ENCODE results near the gene CHST8.
"Not testable (repeated sequence)": the region's sequence is repeated elsewhere in the genome, so short reads cannot be mapped to it uniquely, and the experiment has no call there.

The CHST8 gene

DNA sequence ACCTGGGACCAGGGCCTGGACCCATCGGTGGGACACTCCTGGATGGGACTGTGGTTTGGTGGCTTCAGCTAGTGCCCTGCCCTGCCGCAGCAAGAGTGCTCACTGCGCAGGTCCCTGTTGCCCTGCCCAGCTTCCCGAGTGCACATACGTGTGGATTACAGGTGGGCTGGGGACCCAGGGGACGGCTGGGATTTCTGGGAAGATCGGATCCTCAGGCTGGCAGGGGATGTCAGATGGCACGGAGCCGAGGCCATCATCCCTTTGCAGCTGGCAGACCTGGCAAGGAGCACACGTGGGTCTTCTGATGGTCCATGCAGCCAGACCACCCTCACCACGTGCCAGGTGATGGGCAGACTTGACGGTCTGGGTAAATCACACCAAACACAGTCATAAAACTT lies 69.3 kb downstream of the CHST8 start:
- no peak overlapping the region for H3K27ac ChIP-seq (ENCODE audit: low read depth, low read length, severe bottlenecking)
- no peaks in the 10 kb centered on the region for H3K9me3 ChIP-seq (ENCODE audit: control insufficient read depth, low read length)
- no peaks in the 10 kb centered on the region for H3K36me3 ChIP-seq (ENCODE audit: control insufficient read depth, insufficient read depth, low read length)
- H3K4me3 ChIP-seq (ENCODE audit: extremely low read depth, insufficient read depth, low read length, poor library complexity, severe bottlenecking), result no peak overlapping the region
- H3K4me1 ChIP-seq (ENCODE audit: control insufficient read depth, insufficient read depth, low read length, poor library complexity, severe bottlenecking), result peaks cover 3% of the 10 kb centered on the region
- 88 to 98% methylated on average over 8 to 12 of the region's 12 CpGs for WGBS, 2 experiments (ENCODE audit: insufficient coverage in 2 of 2)

- WGBS, 2 experiments (ENCODE audit: insufficient coverage in 2 of 2), result 91 to 100% methylated on average over 3 of the region's 7 CpGs
- Histone ChIP-seq H3K4me3 (ENCODE audit: extremely low read depth, insufficient read depth, low read length, poor library complexity, severe bottlenecking) (no peak overlapping the region), H3K4me1 (ENCODE audit: control insufficient read depth, insufficient read depth, low read length, poor library complexity, severe bottlenecking) (peaks cover 3% of the 10 kb centered on the region), H3K9me3 (ENCODE audit: control insufficient read depth, low read length) (no peaks in the 10 kb centered on the region), H3K27ac (ENCODE audit: low read depth, low read length, severe bottlenecking) (no peak overlapping the region), H3K36me3 (ENCODE audit: control insufficient read depth, insufficient read depth, low read length) (no peaks in the 10 kb centered on the region)
Observed at GRCh38 chr19:33691736-33692135, 70.0 kb downstream of the CHST8 start.

DNA sequence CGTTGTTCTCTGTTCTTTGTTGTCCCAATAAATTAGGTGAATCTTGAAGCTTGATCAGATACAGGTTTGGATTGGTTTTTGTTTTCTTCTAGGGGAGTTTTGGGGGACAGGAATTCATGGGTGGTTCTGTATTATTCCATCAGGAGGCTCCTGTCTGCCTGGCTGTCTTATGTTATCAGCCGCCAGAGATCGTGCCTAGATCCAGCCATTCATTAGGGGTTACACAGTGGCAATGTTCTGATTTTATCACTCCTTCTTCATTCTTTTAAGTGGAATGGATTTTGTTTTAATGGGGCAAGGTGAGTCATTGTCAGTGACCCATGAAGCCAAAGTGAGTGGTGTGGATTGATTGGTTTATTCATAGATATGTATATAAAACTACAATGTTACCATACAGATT lies 71.9 kb downstream of the CHST8 start:
- Histone ChIP-seq H3K27ac (ENCODE audit: low read depth, low read length, severe bottlenecking) (no peak overlapping the region), H3K4me1 (ENCODE audit: control insufficient read depth, insufficient read depth, low read length, poor library complexity, severe bottlenecking) (no peaks in the 10 kb centered on the region), H3K4me3 (ENCODE audit: extremely low read depth, insufficient read depth, low read length, poor library complexity, severe bottlenecking) (no peak overlapping the region), H3K36me3 (ENCODE audit: control insufficient read depth, insufficient read depth, low read length) (no peaks in the 10 kb centered on the region), H3K9me3 (ENCODE audit: control insufficient read depth, low read length) (no peaks in the 10 kb centered on the region)
- WGBS, 2 experiments (ENCODE audit: insufficient coverage in 2 of 2), result 38 to 67% methylated on average over 1 of the region's 3 CpGs

GRCh38 chr19:33695547-33695946 lies 73.8 kb downstream of the CHST8 start:
- not testable (repeated sequence) for H3K36me3 ChIP-seq (ENCODE audit: control insufficient read depth, insufficient read depth, low read length); H3K4me3 ChIP-seq (ENCODE audit: extremely low read depth, insufficient read depth, low read length, poor library complexity, severe bottlenecking); H3K9me3 ChIP-seq (ENCODE audit: control insufficient read depth, low read length); H3K27ac ChIP-seq (ENCODE audit: low read depth, low read length, severe bottlenecking); H3K4me1 ChIP-seq (ENCODE audit: control insufficient read depth, insufficient read depth, low read length, poor library complexity, severe bottlenecking)
- WGBS, 2 experiments (ENCODE audit: insufficient coverage in 2 of 2), result 100% methylated on average over 2 of the region's 3 CpGs; no CpG with 5 or more reads in 1 of the 2 experiments

DNA sequence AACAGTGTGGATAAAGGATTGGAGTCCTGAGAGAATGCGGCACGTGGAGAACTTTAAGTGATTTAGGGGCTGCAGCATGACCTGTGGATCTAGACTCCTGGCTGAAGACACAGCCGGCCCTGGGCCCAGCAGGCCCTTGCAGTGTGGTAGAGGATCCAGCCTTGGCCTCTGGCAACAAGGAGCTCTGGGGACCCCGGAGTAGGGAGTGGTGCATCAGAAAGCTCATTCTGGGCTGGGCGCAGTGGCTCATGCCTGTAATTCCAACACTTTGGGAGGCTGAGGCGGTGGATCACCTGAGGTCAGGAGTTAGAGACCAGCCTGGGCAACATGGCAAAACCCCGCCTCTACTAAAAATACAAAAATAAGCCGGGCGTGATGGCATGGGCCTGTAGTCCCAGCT lies 76.0 kb downstream of the CHST8 start:
- Histone ChIP-seq H3K9me3 (ENCODE audit: control insufficient read depth, low read length) (no peaks in the 10 kb centered on the region), H3K4me3 (ENCODE audit: extremely low read depth, insufficient read depth, low read length, poor library complexity, severe bottlenecking) (no peak overlapping the region), H3K4me1 (ENCODE audit: control insufficient read depth, insufficient read depth, low read length, poor library complexity, severe bottlenecking) (no peaks in the 10 kb centered on the region), H3K36me3 (ENCODE audit: control insufficient read depth, insufficient read depth, low read length) (no peaks in the 10 kb centered on the region), H3K27ac (ENCODE audit: low read depth, low read length, severe bottlenecking) (no peak overlapping the region)
- WGBS, 2 experiments (ENCODE audit: insufficient coverage in 2 of 2), result 84 to 96% methylated on average over 6 to 7 of the region's 9 CpGs

DNA sequence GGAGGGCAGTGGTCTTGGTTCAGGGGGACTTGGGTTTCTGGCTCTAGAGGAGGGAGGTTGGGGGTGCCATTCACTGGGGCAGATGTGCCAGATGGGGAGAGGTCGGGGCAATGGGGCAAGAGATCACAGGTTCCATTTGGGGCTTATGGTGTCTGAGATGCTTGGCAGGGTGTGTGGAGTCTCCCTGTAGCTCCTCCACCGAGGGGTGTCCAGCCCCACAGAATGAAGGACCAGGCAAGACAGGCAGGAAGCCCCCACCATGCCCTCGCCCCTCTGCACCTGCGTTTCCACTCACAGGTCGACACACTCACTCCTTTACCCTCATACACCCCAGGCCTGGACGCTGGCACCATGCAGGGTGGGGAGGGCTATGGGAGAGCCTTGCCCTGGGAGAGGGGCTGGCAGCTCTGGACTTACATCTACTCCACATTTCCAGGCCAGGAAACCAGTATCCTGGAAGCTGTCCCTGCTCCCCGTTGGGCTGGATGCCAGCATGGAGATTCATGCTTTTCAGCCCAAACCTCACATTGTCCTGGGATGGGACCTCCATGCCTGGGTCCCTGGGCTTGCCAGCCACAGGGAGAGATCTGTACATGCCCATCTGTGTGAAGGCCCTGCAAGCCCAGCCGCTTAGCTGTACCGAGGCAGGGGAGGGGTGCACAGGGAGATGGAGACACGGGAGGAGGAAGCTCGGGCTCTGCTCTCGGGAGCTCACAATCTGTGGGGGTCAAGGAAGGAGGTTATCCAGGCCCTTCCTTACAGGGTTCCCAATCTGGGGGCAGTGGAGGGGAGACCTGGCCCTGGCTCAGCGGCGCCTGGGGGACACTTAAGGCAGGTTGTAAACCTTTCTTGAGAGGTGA lies 77.1 kb downstream of the CHST8 start:
- H3K4me3 ChIP-seq (ENCODE audit: extremely low read depth, insufficient read depth, low read length, poor library complexity, severe bottlenecking), result no peak overlapping the region
- WGBS, 2 experiments (ENCODE audit: insufficient coverage in 2 of 2), result 78 to 81% methylated on average over 8 to 11 of the region's 14 CpGs
- H3K9me3 ChIP-seq (ENCODE audit: control insufficient read depth, low read length), result no peaks in the 10 kb centered on the region
- no peaks in the 10 kb centered on the region for H3K36me3 ChIP-seq (ENCODE audit: control insufficient read depth, insufficient read depth, low read length)
- H3K4me1 ChIP-seq (ENCODE audit: control insufficient read depth, insufficient read depth, low read length, poor library complexity, severe bottlenecking), result no peaks in the 10 kb centered on the region
- H3K27ac ChIP-seq (ENCODE audit: low read depth, low read length, severe bottlenecking), result no peak overlapping the region

DNA sequence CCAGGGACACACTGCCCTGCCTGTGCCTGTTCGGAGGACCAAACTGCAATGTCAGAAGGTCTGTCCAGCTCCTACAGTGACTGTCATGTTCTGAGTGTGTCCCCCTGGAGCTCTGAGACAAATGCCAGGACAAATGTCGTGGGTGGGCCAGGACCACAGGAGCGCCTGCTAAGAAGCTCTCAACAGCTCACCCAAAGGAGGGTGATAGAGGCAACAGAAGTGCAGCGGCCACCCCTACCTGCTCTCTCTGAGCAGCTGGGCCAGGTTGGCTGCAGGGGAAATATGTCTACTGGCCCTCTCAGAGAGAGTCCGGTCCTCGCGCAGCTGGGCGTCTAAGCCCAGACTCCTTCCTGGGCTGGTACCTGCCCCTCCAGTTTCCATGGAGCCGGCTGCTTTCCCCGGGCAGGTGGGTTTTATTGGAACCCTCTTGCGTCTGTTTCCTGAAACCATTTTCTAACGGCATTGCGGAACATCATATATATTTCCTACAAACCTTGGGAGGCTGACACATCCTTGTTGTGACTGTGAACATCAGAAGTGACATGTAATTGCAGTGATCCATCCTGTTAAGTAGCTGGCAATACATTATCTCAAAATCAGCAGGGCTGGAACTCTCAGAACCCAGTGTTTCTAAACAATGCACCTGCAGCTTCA lies 78.1 kb downstream of the CHST8 start:
- Histone ChIP-seq H3K36me3 (ENCODE audit: control insufficient read depth, insufficient read depth, low read length) (no peaks in the 10 kb centered on the region), H3K4me1 (ENCODE audit: control insufficient read depth, insufficient read depth, low read length, poor library complexity, severe bottlenecking) (no peaks in the 10 kb centered on the region), H3K9me3 (ENCODE audit: control insufficient read depth, low read length) (no peaks in the 10 kb centered on the region), H3K27ac (ENCODE audit: low read depth, low read length, severe bottlenecking) (no peak overlapping the region), H3K4me3 (ENCODE audit: extremely low read depth, insufficient read depth, low read length, poor library complexity, severe bottlenecking) (no peak overlapping the region)
- WGBS, 2 experiments (ENCODE audit: insufficient coverage in 2 of 2), result 88 to 96% methylated on average over 11 to 13 of the region's 13 CpGs

DNA sequence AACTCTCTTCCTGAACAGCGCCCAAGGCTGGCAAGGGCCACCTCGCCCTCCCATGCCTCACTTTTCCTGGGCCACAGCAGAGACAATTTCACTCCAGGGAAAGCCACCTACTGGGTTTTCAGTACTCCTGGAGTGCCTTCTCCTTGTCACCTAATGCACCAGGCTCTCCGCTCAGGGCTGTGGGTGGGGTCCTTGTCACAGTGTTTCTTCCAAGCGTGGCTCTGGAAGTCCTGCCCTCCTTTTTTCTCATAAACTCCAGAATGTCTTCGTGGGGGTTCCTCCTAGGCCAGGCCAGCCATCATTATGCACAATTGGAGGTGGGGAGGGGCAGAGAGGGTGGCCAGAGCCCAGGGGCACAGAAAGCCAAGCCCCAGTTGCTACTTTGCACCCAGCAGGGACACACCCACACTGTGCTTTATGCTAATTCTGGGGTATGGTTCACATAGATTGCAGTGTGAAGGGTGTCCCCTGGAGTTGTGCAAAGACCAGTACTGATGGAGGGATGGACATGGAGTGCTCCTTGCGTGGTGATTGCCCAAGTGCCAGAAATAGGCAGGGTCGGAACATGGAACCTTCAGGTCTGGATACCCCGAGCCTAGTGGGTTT lies 78.8 kb downstream of the CHST8 start:
- 86 to 90% methylated on average over 5 of the region's 8 CpGs for WGBS, 2 experiments (ENCODE audit: insufficient coverage in 2 of 2)
- H3K27ac ChIP-seq (ENCODE audit: low read depth, low read length, severe bottlenecking), result no peak overlapping the region
- H3K9me3 ChIP-seq (ENCODE audit: control insufficient read depth, low read length), result no peaks in the 10 kb centered on the region
- no peaks in the 10 kb centered on the region for H3K36me3 ChIP-seq (ENCODE audit: control insufficient read depth, insufficient read depth, low read length)
- no peaks in the 10 kb centered on the region for H3K4me1 ChIP-seq (ENCODE audit: control insufficient read depth, insufficient read depth, low read length, poor library complexity, severe bottlenecking)
- no peak overlapping the region for H3K4me3 ChIP-seq (ENCODE audit: extremely low read depth, insufficient read depth, low read length, poor library complexity, severe bottlenecking)

GRCh38 chr19:33701565-33701964 lies 79.8 kb downstream of the CHST8 start:
- WGBS, 2 experiments (ENCODE audit: insufficient coverage in 2 of 2), result 89 to 90% methylated on average over 3 to 4 of the region's 8 CpGs
- Histone ChIP-seq H3K27ac (ENCODE audit: low read depth, low read length, severe bottlenecking) (no peak overlapping the region), H3K9me3 (ENCODE audit: control insufficient read depth, low read length) (no peaks in the 10 kb centered on the region), H3K4me3 (ENCODE audit: extremely low read depth, insufficient read depth, low read length, poor library complexity, severe bottlenecking) (no peak overlapping the region), H3K4me1 (ENCODE audit: control insufficient read depth, insufficient read depth, low read length, poor library complexity, severe bottlenecking) (no peaks in the 10 kb centered on the region), H3K36me3 (ENCODE audit: control insufficient read depth, insufficient read depth, low read length) (no peaks in the 10 kb centered on the region)

DNA sequence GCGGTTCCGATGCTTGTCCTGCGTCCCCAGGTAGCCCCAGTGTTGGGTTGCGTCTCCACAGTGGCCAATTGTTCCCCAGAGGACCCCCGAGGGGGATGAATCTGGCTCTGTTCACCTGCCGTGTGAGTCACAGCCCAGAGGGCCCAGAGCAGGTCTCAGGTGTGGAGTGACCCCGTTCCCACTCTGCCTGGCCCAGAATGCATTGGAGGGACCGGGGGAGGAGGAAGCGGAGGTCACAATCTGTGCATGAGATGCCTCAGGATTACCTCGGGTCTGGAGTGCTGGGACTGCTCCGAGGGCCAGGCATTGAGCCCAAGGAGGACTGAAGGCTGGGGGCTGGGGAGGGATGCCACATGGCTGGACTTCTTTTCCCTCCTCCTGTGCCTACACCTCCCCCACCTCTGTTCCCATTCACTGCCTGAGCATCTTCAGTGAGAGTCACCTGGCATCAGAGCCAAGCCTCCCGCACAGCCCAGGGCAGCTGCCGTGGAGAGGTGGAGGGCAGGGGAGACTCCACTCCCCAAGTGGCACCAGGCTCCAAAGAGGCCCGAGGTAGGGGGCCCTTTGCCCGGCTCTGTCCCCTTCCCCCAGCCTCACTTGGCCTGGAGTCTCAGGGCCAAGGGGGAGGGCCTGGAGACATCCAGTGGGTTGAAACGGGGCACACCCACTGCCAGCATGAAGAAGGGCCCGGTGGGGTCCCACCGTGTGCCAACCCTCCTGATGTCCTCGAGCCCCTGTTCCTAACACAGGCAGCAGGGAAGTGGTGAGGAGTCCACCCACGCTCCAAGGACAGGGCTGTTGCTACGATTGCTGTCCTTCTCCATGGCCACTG lies 81.1 kb downstream of the CHST8 start:
- no peak overlapping the region for H3K27ac ChIP-seq (ENCODE audit: low read depth, low read length, severe bottlenecking)
- H3K9me3 ChIP-seq (ENCODE audit: control insufficient read depth, low read length), result no peaks in the 10 kb centered on the region
- 85 to 87% methylated on average over 16 to 19 of the region's 21 CpGs for WGBS, 2 experiments (ENCODE audit: insufficient coverage in 2 of 2)
- no peaks in the 10 kb centered on the region for H3K4me1 ChIP-seq (ENCODE audit: control insufficient read depth, insufficient read depth, low read length, poor library complexity, severe bottlenecking)
- H3K36me3 ChIP-seq (ENCODE audit: control insufficient read depth, insufficient read depth, low read length), result no peaks in the 10 kb centered on the region
- H3K4me3 ChIP-seq (ENCODE audit: extremely low read depth, insufficient read depth, low read length, poor library complexity, severe bottlenecking), result no peak overlapping the region
